Activated T-cell treated with anti-CD3 and anti-CD28 coated beads, Interleukin-2, amount 50 U/mL, for 4 hours (primary cell): Measurements from ENCODE around the gene GPR137C. TPM values are rescaled to one million over a fixed set of nuclear protein-coding genes. Genes with fewer than 3 reads are reported as not detected.

Source experiments
- ATAC-seq, 2 donors: fragments of 200-7000 bp; cut with Tn5 transposase; one replicate each; pipeline ENCODE4 v1.10.0; 2021
- DNase-seq: peaks from one replicate; pipeline ENCODE4 v3.0.0-alpha.2; 2020
- H3K27me3 Mint-ChIP-seq: one replicate; pipeline ENCODE4 v1.8.0; 2021; ENCODE audit warnings: low read depth, mixed read lengths
- H3K36me3 Mint-ChIP-seq: one replicate; pipeline ENCODE4 v1.8.0; 2022; ENCODE audit warnings: mixed read lengths; ENCODE audit not compliant: insufficient read depth
- H3K4me1 Mint-ChIP-seq: one replicate; pipeline ENCODE4 v1.8.0; 2021; ENCODE audit warnings: low read depth, mixed read lengths
- H3K4me3 Mint-ChIP-seq: one replicate; pipeline ENCODE4 v1.8.0; 2021; ENCODE audit warnings: mild to moderate bottlenecking, moderate library complexity, mixed read lengths
- H3K9me3 Mint-ChIP-seq: one replicate; pipeline ENCODE4 v1.8.0; 2021; ENCODE audit warnings: mixed read lengths
- total RNA-seq, 3 donors: library from RNA; stranded (reverse); gene quantifications; one replicate each; pipeline ENCODE4 v1.2.1, GENCODE V29; 2021

The GPR137C gene
- total RNA-seq, 3 donors from 2014 or later, result 0.11 to 0.13 TPM; not detected in 1

GRCh38 chr14:52678591-52678990 is 126.0 kb downstream of the GPR137C start:
- H3K4me3 Mint-ChIP-seq, result no peak overlapping the region
- no peaks in the 10 kb centered on the region for H3K27me3 Mint-ChIP-seq
- DNase-seq (no peak), ATAC-seq (no peak)
- peaks cover 24% of the 10 kb centered on the region for H3K36me3 Mint-ChIP-seq
- H3K9me3 Mint-ChIP-seq, result no peaks in the 10 kb centered on the region
- H3K4me1 Mint-ChIP-seq, result peaks cover 4% of the 10 kb centered on the region

GRCh38 chr14:52683985-52684520 is 131.4 kb downstream of the GPR137C start:
- Mint-ChIP-seq H3K4me3 (no peak overlapping the region), H3K9me3 (no peaks in the 10 kb centered on the region), H3K27me3 (no peaks in the 10 kb centered on the region), H3K4me1 (peaks cover 48% of the 10 kb centered on the region), H3K36me3 (peaks cover 4% of the 10 kb centered on the region)
- no peak for ATAC-seq
- DNase-seq, result no peak

GRCh38 chr14:52686176-52686575 is 133.5 kb downstream of the GPR137C start:
- Mint-ChIP-seq H3K27me3 (no peaks in the 10 kb centered on the region), H3K4me1 (peaks cover 63% of the 10 kb centered on the region), H3K4me3 (no peak overlapping the region), H3K36me3 (no peaks in the 10 kb centered on the region), H3K9me3 (no peaks in the 10 kb centered on the region)
- no peak for DNase-seq
- ATAC-seq, result no peak

Other genes with a start within 250 kb of the GPR137C start
- gene PTGER2, start 238.5 kb upstream of the GPR137C start, total RNA-seq, result 10 to 100 TPM; 17.3 to 21.5 (median 17.6) TPM
- gene TXNDC16, start 331 bp upstream of the GPR137C start, total RNA-seq, result 1 to 10 TPM; 1.5 to 2.7 (median 2.4) TPM
- 100 to 1,000 TPM; 109 to 115 (median 112) TPM for gene ERO1A, start 142.7 kb downstream of the GPR137C start, total RNA-seq
- gene PSMC6, start 154.4 kb downstream of the GPR137C start, total RNA-seq, result 100 to 1,000 TPM; 149 to 177 (median 162) TPM
- gene STYX, start 177.3 kb downstream of the GPR137C start, total RNA-seq, result 10 to 100 TPM; 18.5 to 18.9 (median 18.6) TPM
- gene GNPNAT1, start 238.8 kb downstream of the GPR137C start, total RNA-seq, result 10 to 100 TPM; 32.3 to 37.4 (median 32.5) TPM